Measurements from ENCODE around the gene LIX1. TPM values are rescaled to one million over a fixed set of nuclear protein-coding genes. Genes with fewer than 3 reads are reported as not detected.

Gene LIX1
- total and polyA plus RNA-seq, 10 donors, result 0.06 to 0.14 TPM; not detected in 8

DNA sequence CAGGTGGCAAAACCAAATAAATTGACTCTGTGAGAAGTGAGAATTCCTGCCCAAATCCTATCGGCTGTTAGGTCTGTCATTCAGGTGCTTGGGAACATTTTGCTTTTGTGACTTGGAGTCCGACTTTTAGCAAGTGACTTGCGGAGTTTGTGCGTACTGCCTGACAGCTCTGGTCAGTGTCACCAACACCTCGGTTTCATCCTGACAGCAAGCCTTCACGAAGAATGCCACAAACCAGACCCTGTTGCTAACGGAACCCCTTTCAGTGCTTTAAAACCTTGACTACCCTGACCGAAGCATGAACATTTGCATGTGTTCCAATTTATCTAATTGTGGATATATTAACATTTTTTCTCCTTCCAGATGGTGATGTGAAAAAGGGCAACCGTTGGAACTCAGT is 26.5 kb downstream of the LIX1 start:
- H3K27ac ChIP-seq, result no peak overlapping the region
- H3K4me1 ChIP-seq, result peaks cover 0 to 6% (median 0%) of the 10 kb centered on the region in 6 donors
- no peaks in the 10 kb centered on the region for H3K27me3 ChIP-seq (replicated peaks in 1 of 7)
- no peak for TF ChIP-seq POLR2A (IDR thresholded peaks at IDR 0.05)
- TF ChIP-seq, protein P1, sequence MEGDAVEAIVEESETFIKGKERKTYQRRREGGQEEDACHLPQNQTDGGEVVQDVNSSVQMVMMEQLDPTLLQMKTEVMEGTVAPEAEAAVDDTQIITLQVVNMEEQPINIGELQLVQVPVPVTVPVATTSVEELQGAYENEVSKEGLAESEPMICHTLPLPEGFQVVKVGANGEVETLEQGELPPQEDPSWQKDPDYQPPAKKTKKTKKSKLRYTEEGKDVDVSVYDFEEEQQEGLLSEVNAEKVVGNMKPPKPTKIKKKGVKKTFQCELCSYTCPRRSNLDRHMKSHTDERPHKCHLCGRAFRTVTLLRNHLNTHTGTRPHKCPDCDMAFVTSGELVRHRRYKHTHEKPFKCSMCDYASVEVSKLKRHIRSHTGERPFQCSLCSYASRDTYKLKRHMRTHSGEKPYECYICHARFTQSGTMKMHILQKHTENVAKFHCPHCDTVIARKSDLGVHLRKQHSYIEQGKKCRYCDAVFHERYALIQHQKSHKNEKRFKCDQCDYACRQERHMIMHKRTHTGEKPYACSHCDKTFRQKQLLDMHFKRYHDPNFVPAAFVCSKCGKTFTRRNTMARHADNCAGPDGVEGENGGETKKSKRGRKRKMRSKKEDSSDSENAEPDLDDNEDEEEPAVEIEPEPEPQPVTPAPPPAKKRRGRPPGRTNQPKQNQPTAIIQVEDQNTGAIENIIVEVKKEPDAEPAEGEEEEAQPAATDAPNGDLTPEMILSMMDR (IDR thresholded peaks at IDR 0.05 in 8 of 11, conservative IDR thresholded peaks at IDR 0.05 in 3 of 11), result no peak
- TF ChIP-seq POLR2AphosphoS5 (IDR thresholded peaks at IDR 0.05), result no peak
- intact Hi-C loops (cut with DNase I; ENCODE audit: low total_unique reads), result no loop called here
- 84 to 92% (median 88%) methylated on average over 9 of the region's 9 CpGs for WGBS, 5 donors
- no peaks in the 10 kb centered on the region for H3K9me3 ChIP-seq
- no peak for DNase-seq
- no peak overlapping the region for H3K4me3 ChIP-seq
- H3K36me3 ChIP-seq, result no peaks in the 10 kb centered on the region

GRCh38 chr5:97112230-97112629 is 30.2 kb downstream of the LIX1 start:
- no peaks in the 10 kb centered on the region for H3K27me3 ChIP-seq (replicated peaks in 1 of 7)
- 72 to 84% (median 80%) methylated on average over 6 of the region's 6 CpGs for WGBS, 5 donors
- H3K4me3 ChIP-seq, result no peak overlapping the region
- DNase-seq, result no peak
- intact Hi-C loops (cut with DNase I; ENCODE audit: low total_unique reads), result no loop called here
- H3K9me3 ChIP-seq, result no peaks in the 10 kb centered on the region
- H3K4me1 ChIP-seq, result no peaks in the 10 kb centered on the region
- H3K36me3 ChIP-seq, result no peaks in the 10 kb centered on the region
- TF ChIP-seq, protein P1 (IDR thresholded peaks at IDR 0.05 in 8 of 11, conservative IDR thresholded peaks at IDR 0.05 in 3 of 11), result no peak
- TF ChIP-seq POLR2AphosphoS5 (IDR thresholded peaks at IDR 0.05) (no peak), POLR2A (IDR thresholded peaks at IDR 0.05) (no peak)
- H3K27ac ChIP-seq, result no peak overlapping the region

DNA sequence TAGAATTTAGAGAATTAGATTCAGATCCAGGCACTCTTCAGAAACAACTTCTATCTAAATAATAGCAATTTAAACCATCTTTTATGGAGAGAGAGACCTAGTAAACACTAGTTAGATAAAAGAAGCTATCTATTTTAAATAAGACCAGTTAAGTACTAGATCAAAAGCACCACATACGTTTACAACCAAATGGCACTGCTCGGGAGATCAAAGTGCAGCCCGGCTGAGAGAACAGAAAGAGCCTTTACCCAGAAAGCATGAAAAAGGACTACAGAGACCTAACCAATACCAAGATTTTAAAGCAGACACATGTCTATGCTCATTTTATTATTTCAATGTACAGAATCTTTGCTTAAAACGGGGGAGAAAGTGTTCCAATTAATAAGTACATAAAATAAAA is 30.8 kb downstream of the LIX1 start:
- no peak overlapping the region for H3K4me3 ChIP-seq
- no peak for DNase-seq
- intact Hi-C loops (cut with DNase I; ENCODE audit: low total_unique reads), result no loop called here
- no peak overlapping the region for H3K27ac ChIP-seq
- TF ChIP-seq POLR2AphosphoS5 (IDR thresholded peaks at IDR 0.05), result no peak
- TF ChIP-seq, protein P1 (IDR thresholded peaks at IDR 0.05 in 8 of 11, conservative IDR thresholded peaks at IDR 0.05 in 3 of 11), result no peak
- TF ChIP-seq POLR2A (IDR thresholded peaks at IDR 0.05), result no peak
- no peaks in the 10 kb centered on the region for H3K27me3 ChIP-seq (replicated peaks in 1 of 7)
- H3K36me3 ChIP-seq, result no peaks in the 10 kb centered on the region
- 47 to 67% (median 61%) methylated on average over 4 of the region's 4 CpGs for WGBS, 5 donors
- no peaks in the 10 kb centered on the region for H3K4me1 ChIP-seq
- no peaks in the 10 kb centered on the region for H3K9me3 ChIP-seq

- H3K27me3 ChIP-seq (replicated peaks in 1 of 7), result no peaks in the 10 kb centered on the region
- H3K27ac ChIP-seq, result no peak overlapping the region
- H3K9me3 ChIP-seq, result no peaks in the 10 kb centered on the region
- H3K4me3 ChIP-seq, result no peak overlapping the region
- intact Hi-C loops (cut with DNase I; ENCODE audit: low total_unique reads), result no loop called here
- WGBS, 5 donors, result 88 to 96% (median 94%) methylated on average over 5 of the region's 5 CpGs
- H3K4me1 ChIP-seq, result no peaks in the 10 kb centered on the region
- DNase-seq, result no peak
- H3K36me3 ChIP-seq, result no peaks in the 10 kb centered on the region
- TF ChIP-seq POLR2A (IDR thresholded peaks at IDR 0.05) (no peak), POLR2AphosphoS5 (IDR thresholded peaks at IDR 0.05) (no peak)
- TF ChIP-seq, protein P1 (IDR thresholded peaks at IDR 0.05 in 8 of 11, conservative IDR thresholded peaks at IDR 0.05 in 3 of 11), result no peak
Observed at GRCh38 chr5:97111004-97111403, 31.4 kb downstream of the LIX1 start.

Data from spleen (tissue), 11 donors.